A549 (cell line): Measurements from ENCODE around the gene METAP2. TPM values are rescaled to one million over a fixed set of nuclear protein-coding genes. Genes with fewer than 3 reads are reported as not detected.
A peak's percentile ranks its signal among the peaks of the same experiment; 100 is the strongest.

Source experiments
- ATAC-seq, 2 experiments: fragments of 200-7000 bp in 1 of 2; fragments of >200 bp in 1 of 2; cut with Nextera tagmentation in 1 of 2; cut with Tn5 transposase in 1 of 2; 3 replicates each; pipeline versions ENCODE4 v1.8.0 to v1.9.1; 2018 to 2020; ENCODE audit warnings: mild to moderate bottlenecking in 1 of 2, moderate library complexity in 1 of 2
- CTCF ChIA-PET: fragments of 300-600 bp; sonication (Branson Sonifier 250); formaldehyde crosslinking; extraction: SDS; loops from one replicate; lab custom pipeline; 2021; ENCODE audit warnings: antibody characterized with exemption, inconsistent platforms; lab: Yijun Ruan, JAX
- POLR2A ChIA-PET: fragments of 350-600 bp; formaldehyde crosslinking; extraction: SDS; loops from one replicate; lab custom pipeline; 2021; ENCODE audit warnings: antibody characterized with exemption, inconsistent platforms; lab: Yijun Ruan, JAX
- DNase-seq, 2 experiments: peaks; one replicate each; pipeline versions ENCODE4 v3.0.0 to v3.0.0-alpha.2; 2011 to 2016; ENCODE audit warnings: low read depth in 1 of 2, low spot score in 1 of 2
- FAIRE-seq: peaks from 2 replicates; lab custom pipeline; 2011; peaks lifted over from hg19 to GRCh38; lab: Jason Lieb, UNC
- H3K27ac ChIP-seq, 2 experiments: fragments of >200 bp; sonication (Bioruptor Twin); formaldehyde crosslinking; 3 replicates each; pipeline ENCODE4 v1.5.1; 2016 to 2017
- H3K4me1 ChIP-seq: fragments of >200 bp; sonication (Bioruptor Twin); formaldehyde crosslinking; 3 replicates; pipeline ENCODE4 v1.6.1; 2016
- H3K4me2 ChIP-seq: fragments of >200 bp; sonication (Bioruptor Twin); formaldehyde crosslinking; 3 replicates; pipeline ENCODE4 v1.6.1; 2016
- H3K4me3 ChIP-seq: fragments of >200 bp; sonication (Bioruptor Twin); formaldehyde crosslinking; 3 replicates; pipeline ENCODE4 v1.5.1; 2016
- H3K9me3 ChIP-seq: fragments of >200 bp; sonication (Bioruptor Twin); formaldehyde crosslinking; 3 replicates; pipeline ENCODE4 v1.6.1; 2016
- CEBPB ChIP-seq, 2 experiments: fragments of >200 bp in 1 of 2; sonication (Bioruptor Twin) in 1 of 2; formaldehyde crosslinking in 1 of 2; IDR thresholded peaks; 2 replicates each; pipeline ENCODE4 v1.6.1; 2012 to 2016
- EHF ChIP-seq: fragments of 250-450 bp; sonication (Bioruptor Pico); IDR thresholded peaks from 2 replicates; pipeline ENCODE4 v1.5.0; 2020; ENCODE audit warnings: mild to moderate bottlenecking
- EHMT2 ChIP-seq: fragments of 200-600 bp; sonication (generic); IDR thresholded peaks from 2 replicates; pipeline ENCODE4 v1.6.1; 2016; ENCODE audit warnings: antibody characterized with exemption, low read depth, mild to moderate bottlenecking, moderate library complexity
- EP300 ChIP-seq, 2 experiments: fragments of >200 bp; sonication (Bioruptor Twin); formaldehyde crosslinking; IDR thresholded peaks; 2 replicates in 1 of 2; 3 replicates in 1 of 2; pipeline ENCODE4 v1.6.1; 2016 to 2017
- FOSB ChIP-seq: fragments of 250-450 bp; sonication (Bioruptor Pico); IDR thresholded peaks from 2 replicates; pipeline ENCODE4 v1.5.0; 2020; ENCODE audit warnings: mild to moderate bottlenecking, moderate library complexity
- FOSL2 ChIP-seq, 2 experiments: fragments of 450-650 bp in 1 of 2; fragments of >200 bp in 1 of 2; sonication (Bioruptor Twin) in 1 of 2; formaldehyde crosslinking; IDR thresholded peaks; 2 replicates each; pipeline versions ENCODE4 v1.5.0 to v1.6.1; 2016 to 2020; ENCODE audit warnings: mild to moderate bottlenecking in 1 of 2, moderate library complexity in 1 of 2
- GATA3 ChIP-seq: IDR thresholded peaks from 2 replicates; pipeline ENCODE4 v1.6.1; 2012; ENCODE audit warnings: borderline replicate concordance
- HDAC2 ChIP-seq: fragments of 200-600 bp; sonication (generic); IDR thresholded peaks from 2 replicates; pipeline ENCODE4 v1.6.1; 2016
- HOXA7 ChIP-seq: fragments of 250-450 bp; sonication (Bioruptor Pico); IDR thresholded peaks from 2 replicates; pipeline ENCODE4 v1.5.0; 2020; ENCODE audit warnings: mild to moderate bottlenecking, moderate library complexity
- HOXB5 ChIP-seq: fragments of 250-450 bp; sonication (Bioruptor Pico); IDR thresholded peaks from 2 replicates; pipeline ENCODE4 v1.5.0; 2020; ENCODE audit warnings: mild to moderate bottlenecking, moderate library complexity
- JUN ChIP-seq, 2 experiments: fragments of >200 bp; sonication (Bioruptor Twin); formaldehyde crosslinking; IDR thresholded peaks; 2 replicates in 1 of 2; 3 replicates in 1 of 2; pipeline ENCODE4 v1.6.1; 2016 to 2017
- JUNB ChIP-seq: fragments of >200 bp; sonication (Bioruptor Twin); formaldehyde crosslinking; IDR thresholded peaks from 2 replicates; pipeline ENCODE4 v1.6.1; 2016
- KDM1A ChIP-seq: fragments of 200-600 bp; sonication (generic); IDR thresholded peaks from 2 replicates; pipeline ENCODE4 v1.6.1; 2016; ENCODE audit warnings: low read depth, mild to moderate bottlenecking
- MAFK ChIP-seq: fragments of 450-650 bp; IDR thresholded peaks from 2 replicates; pipeline ENCODE4 v1.6.1; 2014; ENCODE audit not compliant: partially characterized antibody
- MAZ ChIP-seq: fragments of 150-350 bp; IDR thresholded peaks from 2 replicates; pipeline ENCODE4 v1.6.1; 2014; ENCODE audit warnings: antibody characterized with exemption, low read depth, low read length, borderline replicate concordance
- MYC ChIP-seq: IDR thresholded peaks from 2 replicates; pipeline ENCODE4 v1.6.1; 2012; ENCODE audit warnings: mild to moderate bottlenecking, inconsistent platforms, low read length, improper control_type of control experiment, borderline replicate concordance
- NPAS2 ChIP-seq: fragments of 250-450 bp; sonication (Bioruptor Pico); IDR thresholded peaks from 2 replicates; pipeline ENCODE4 v1.8.0; 2022; ENCODE audit warnings: mild to moderate bottlenecking, moderate library complexity, borderline replicate concordance
- RAD21 ChIP-seq, 2 experiments: fragments of >200 bp in 1 of 2; sonication (Bioruptor Twin) in 1 of 2; formaldehyde crosslinking in 1 of 2; IDR thresholded peaks in 1 of 2; conservative IDR thresholded peaks in 1 of 2; 2 replicates in 1 of 2; 3 replicates in 1 of 2; pipeline ENCODE4 v1.6.1; 2012 to 2018; ENCODE audit warnings: inconsistent platforms in 1 of 2
- RARB ChIP-seq: fragments of 250-450 bp; sonication (Bioruptor Pico); IDR thresholded peaks from 2 replicates; pipeline ENCODE4 v1.8.0; 2021; ENCODE audit warnings: mild to moderate bottlenecking, moderate library complexity
- RFX5 ChIP-seq: fragments of 450-650 bp; IDR thresholded peaks from 2 replicates; pipeline ENCODE4 v1.7.1; 2014; ENCODE audit warnings: antibody characterized with exemption, mild to moderate bottlenecking, moderate library complexity
- SREBF2 ChIP-seq: fragments of 450-650 bp; IDR thresholded peaks from 2 replicates; pipeline ENCODE4 v1.6.1; 2014; ENCODE audit warnings: mild to moderate bottlenecking, moderate library complexity
- ZFP36 ChIP-seq: fragments of 450-650 bp; IDR thresholded peaks from 2 replicates; pipeline ENCODE4 v1.6.1; 2014; ENCODE audit warnings: borderline replicate concordance; ENCODE audit not compliant: partially characterized antibody
- ZNF302 ChIP-seq: fragments of 250-450 bp; sonication (Bioruptor Pico); IDR thresholded peaks from 2 replicates; pipeline ENCODE4 v1.9.0; 2021; ENCODE audit warnings: inconsistent platforms, mild to moderate bottlenecking, moderate library complexity
- WGBS: methylation state at CpG from one replicate; pipeline ENCODE4 v1.1.6; 2017; ENCODE audit errors: missing lambda C conversion rate; 5-methylcytosine and 5-hydroxymethylcytosine counted together
- polyA plus RNA-seq, 4 experiments: library from polyadenylated mRNA; depleted of rRNA in 3 of 4; stranded (reverse); fragments of >200 nt; fragmentation: RNase III in 1 of 4; extraction: RNeasy Plus Mini Kit Qiagen cat#74134 plus additional on column Dnase treatment in 1 of 4; gene quantifications; 2 replicates in 3 of 4; 3 replicates in 1 of 4; pipeline ENCODE4 v1.2.3, GENCODE V29; 2011 to 2017
- TF ChIP-seq, protein P1 (sequence below): fragments of >200 bp; sonication (Bioruptor Twin); formaldehyde crosslinking; IDR thresholded peaks from 3 replicates; pipeline ENCODE4 v1.5.1; 2016
- TF ChIP-seq, protein P2 (sequence below): IDR thresholded peaks from 2 replicates; pipeline ENCODE4 v1.6.1; 2012; ENCODE audit warnings: low read depth, borderline replicate concordance

METAP2 gene
- polyA plus RNA-seq, 2 of the 4 experiments (the other 2 are of a cell fraction), result 205 to 219 TPM

DNA sequence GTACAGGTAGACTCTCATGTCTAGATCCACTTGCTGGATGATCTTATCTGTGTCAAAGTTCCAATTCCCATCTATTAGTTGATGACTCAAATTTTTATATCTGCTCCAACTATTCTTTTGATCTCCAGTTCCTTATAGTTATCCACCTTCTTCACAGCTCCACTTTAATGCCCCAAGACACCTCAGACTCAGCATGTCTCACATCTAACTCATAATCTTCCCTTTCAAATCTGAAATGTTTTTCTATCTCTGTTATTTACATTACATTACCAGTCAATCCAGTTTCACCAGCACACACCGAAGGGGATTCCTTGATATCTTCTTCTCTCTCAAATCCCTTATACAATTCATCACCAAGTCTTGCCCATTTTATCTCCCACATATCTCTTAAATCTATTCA, 3.7 kb upstream of the METAP2 start:
- no peak overlapping the region for H3K4me2 ChIP-seq
- no peak overlapping the region for H3K4me3 ChIP-seq
- FAIRE-seq (no peak), ATAC-seq (no peak), DNase-seq (no peak)
- no peaks in the 10 kb centered on the region for H3K9me3 ChIP-seq
- ChIA-PET POLR2A (no interaction called here), CTCF (no interaction called here)
- H3K27ac ChIP-seq, result no peak overlapping the region
- 57% methylated on average over 1 of the region's 1 CpG for WGBS
- peaks cover 2% of the 10 kb centered on the region; the same call in 1 of the 3 replicates for H3K4me1 ChIP-seq
- TF ChIP-seq ZNF302 (CRISPR knock-in tag) (no peak), EHF (no peak), FOSL2 (IDR thresholded peaks at IDR 0.05) (no peak), FOSL2 (CRISPR knock-in tag; IDR thresholded peaks at IDR 0.05) (no peak), NPAS2 (no peak), RAD21 (conservative IDR thresholded peaks at IDR 0.05 in 1 of 2, IDR thresholded peaks at IDR 0.05 in 1 of 2) (no peak), EP300 (IDR thresholded peaks at IDR 0.05) (no peak), HOXA7 (CRISPR knock-in tag) (no peak), JUNB (no peak)

DNA sequence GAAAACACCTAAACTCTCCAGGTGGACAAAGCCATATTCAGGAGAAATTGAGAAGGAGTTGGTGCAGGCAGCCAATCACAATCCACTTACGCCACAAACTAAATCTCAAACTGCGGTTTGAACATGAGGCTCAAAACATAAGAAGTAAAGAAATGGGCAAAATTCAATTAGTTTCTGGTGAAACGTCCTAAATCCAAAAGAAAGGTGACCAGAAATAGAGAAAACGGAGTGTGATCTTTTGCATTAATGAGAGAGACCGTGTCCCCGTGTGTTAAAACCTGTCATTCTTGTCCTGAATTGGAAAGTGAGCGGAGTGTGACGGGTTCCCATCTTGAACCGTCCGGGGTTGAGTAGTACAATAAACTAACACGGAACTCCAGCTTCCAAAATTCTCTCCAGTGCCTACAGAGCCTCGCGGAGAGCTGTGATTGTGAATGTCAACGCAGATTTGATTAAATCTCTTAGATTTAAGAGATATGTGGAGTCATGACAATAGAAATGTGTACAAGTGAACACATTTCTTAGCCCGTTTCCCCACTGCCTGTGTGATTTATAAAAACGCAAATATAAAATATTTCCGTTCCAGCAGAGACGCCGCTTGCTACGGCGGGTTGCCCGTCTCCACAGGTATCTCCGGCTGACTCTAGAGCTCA, 595 bp upstream of the METAP2 start:
- TF ChIP-seq, protein P1, sequence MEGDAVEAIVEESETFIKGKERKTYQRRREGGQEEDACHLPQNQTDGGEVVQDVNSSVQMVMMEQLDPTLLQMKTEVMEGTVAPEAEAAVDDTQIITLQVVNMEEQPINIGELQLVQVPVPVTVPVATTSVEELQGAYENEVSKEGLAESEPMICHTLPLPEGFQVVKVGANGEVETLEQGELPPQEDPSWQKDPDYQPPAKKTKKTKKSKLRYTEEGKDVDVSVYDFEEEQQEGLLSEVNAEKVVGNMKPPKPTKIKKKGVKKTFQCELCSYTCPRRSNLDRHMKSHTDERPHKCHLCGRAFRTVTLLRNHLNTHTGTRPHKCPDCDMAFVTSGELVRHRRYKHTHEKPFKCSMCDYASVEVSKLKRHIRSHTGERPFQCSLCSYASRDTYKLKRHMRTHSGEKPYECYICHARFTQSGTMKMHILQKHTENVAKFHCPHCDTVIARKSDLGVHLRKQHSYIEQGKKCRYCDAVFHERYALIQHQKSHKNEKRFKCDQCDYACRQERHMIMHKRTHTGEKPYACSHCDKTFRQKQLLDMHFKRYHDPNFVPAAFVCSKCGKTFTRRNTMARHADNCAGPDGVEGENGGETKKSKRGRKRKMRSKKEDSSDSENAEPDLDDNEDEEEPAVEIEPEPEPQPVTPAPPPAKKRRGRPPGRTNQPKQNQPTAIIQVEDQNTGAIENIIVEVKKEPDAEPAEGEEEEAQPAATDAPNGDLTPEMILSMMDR, result no peak
- TF ChIP-seq CEBPB (IDR thresholded peaks at IDR 0.05), result no peak
- TF ChIP-seq JUNB, result no peak
- TF ChIP-seq, protein P2, sequence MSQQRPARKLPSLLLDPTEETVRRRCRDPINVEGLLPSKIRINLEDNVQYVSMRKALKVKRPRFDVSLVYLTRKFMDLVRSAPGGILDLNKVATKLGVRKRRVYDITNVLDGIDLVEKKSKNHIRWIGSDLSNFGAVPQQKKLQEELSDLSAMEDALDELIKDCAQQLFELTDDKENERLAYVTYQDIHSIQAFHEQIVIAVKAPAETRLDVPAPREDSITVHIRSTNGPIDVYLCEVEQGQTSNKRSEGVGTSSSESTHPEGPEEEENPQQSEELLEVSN, result no peak
- no peak for TF ChIP-seq RAD21 (conservative IDR thresholded peaks at IDR 0.05 in 1 of 2, IDR thresholded peaks at IDR 0.05 in 1 of 2)
- no peak for TF ChIP-seq KDM1A
- Histone ChIP-seq H3K4me1 (peaks cover 9% of the 10 kb centered on the region; the same call in 1 of the 3 replicates), H3K9me3 (no peaks in the 10 kb centered on the region), H3K4me2 (peak overlapping the region; percentile 94), H3K4me3 (peak overlapping the region; percentile 82), H3K27ac (peak overlapping the region; percentile 95 to 97)
- ChIA-PET CTCF (interaction anchor here (0.6 to 2.0 kb wide), 3 partner anchors 61 to 388 kb away, joined by 3 to 4 read pairs (median 3); no protein-coding TSS in a partner anchor), POLR2A (interaction anchor here (0.6 to 2.2 kb wide), 26 partner anchors 10 to 470 kb away, joined by 3 to 12 read pairs (median 3); partner anchors contain the start of genes AMDHD1, CCDC38, FGD6 and VEZT)
- FAIRE-seq (no peak), DNase-seq (peak; percentile 43 to 54), ATAC-seq (peak; percentile 58 to 67; a peak in 5 of 6 replicates)
- WGBS, result 3% methylated on average over 23 of the region's 23 CpGs

DNA sequence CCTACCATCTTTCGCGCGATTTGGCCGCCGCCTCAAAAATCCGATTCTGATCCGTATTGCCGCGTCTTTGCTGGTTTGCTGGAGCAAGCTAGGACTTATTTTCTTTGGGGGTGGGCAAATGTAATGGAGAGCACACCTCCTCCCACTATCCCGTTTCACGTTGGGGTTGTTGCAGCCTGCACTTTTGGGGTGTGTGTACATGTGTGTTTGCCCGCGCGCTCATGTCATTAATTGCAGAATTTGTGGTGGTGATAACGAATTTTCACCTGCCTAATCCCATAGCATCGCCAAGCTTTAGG, 657 bp downstream of the METAP2 start:
- DNase-seq (peak in 1 of 2 experiments; percentile 9), ATAC-seq (no peak), FAIRE-seq (no peak)
- CTCF ChIA-PET, result interaction anchor here (1.2 to 2.0 kb wide), 2 partner anchors 60 to 63 kb away, joined by 3 to 4 read pairs; no protein-coding TSS in a partner anchor
- no peaks in the 10 kb centered on the region for H3K9me3 ChIP-seq
- 2% methylated on average over 16 of the region's 16 CpGs for WGBS
- no peak for TF ChIP-seq RARB
- TF ChIP-seq SREBF2, result no peak
- TF ChIP-seq RFX5, result no peak
- no peak for TF ChIP-seq MAFK
- H3K4me2 ChIP-seq, result peak overlapping the region; percentile 93
- H3K27ac ChIP-seq, result peak overlapping the region; percentile 95 to 97
- H3K4me1 ChIP-seq, result peaks cover 9% of the 10 kb centered on the region; the same call in 1 of the 3 replicates
- POLR2A ChIA-PET, result interaction anchor here (0.6 to 2.2 kb wide), 9 partner anchors 13 to 468 kb away, joined by 3 to 12 read pairs (median 5); partner anchors contain the start of genes AMDHD1 and CCDC38
- peak overlapping the region; percentile 82 for H3K4me3 ChIP-seq

DNA sequence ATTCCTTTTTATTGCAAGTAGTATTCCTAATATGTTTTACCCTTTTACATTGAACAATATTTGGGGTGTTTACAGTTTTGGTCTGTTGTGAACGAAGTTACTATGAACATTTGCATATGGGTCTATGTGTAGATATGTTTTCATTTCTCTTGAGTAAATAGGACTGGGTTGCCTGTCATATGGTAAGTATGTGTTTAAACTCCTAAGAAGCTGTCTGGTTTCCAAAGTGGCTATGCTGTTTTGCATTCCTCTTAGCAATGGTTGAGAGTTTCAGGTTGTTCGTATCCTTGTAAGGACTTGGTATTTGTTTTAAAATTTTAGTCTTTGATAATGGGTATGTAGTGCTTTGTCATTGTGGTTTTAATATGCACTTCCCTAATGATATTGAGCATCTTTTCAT, 6.3 kb downstream of the METAP2 start:
- CTCF ChIA-PET, result interaction anchor here (0.7 kb wide), 1 partner anchor 317 kb away, joined by 3 read pairs; no protein-coding TSS in a partner anchor

More for the DNA sequence above, 6.3 kb downstream of the METAP2 start:
- Histone ChIP-seq H3K4me1 (peaks cover 10% of the 10 kb centered on the region; the same call in 2 of the 3 replicates), H3K9me3 (no peaks in the 10 kb centered on the region), H3K27ac (no peak overlapping the region)
- WGBS, result 86% methylated on average over 2 of the region's 2 CpGs
- no peak for DNase-seq
- POLR2A ChIA-PET, result no interaction called here
- TF ChIP-seq EHMT2 (no peak), MAZ (no peak), FOSB (CRISPR knock-in tag) (no peak), HDAC2 (no peak), EHF (no peak), ZNF302 (CRISPR knock-in tag) (no peak), JUN (IDR thresholded peaks at IDR 0.05) (no peak), SREBF2 (no peak), ZFP36 (no peak), HOXB5 (CRISPR knock-in tag) (no peak), MYC (no peak), GATA3 (no peak), CEBPB (IDR thresholded peaks at IDR 0.05) (no peak)
- TF ChIP-seq, all 56 proteins: peak for 0
- ATAC-seq (no peak; a peak in 1 of 6 replicates), FAIRE-seq (no peak)
- Histone ChIP-seq H3K4me3 (no peak overlapping the region), H3K4me2 (no peak overlapping the region)
